GM19351 (cell line): ENCODE results near the gene OPN5.

Experiments
- ATAC-seq: cut with Tn5 transposase; IDR thresholded peaks from one replicate; pipeline ENCODE4 v1.9.1; 2021; ENCODE audit warnings: mild to moderate bottlenecking, moderate library complexity; ENCODE audit not compliant: unreplicated experiment

Gene OPN5

GRCh38 chr6:47787620-47788497 lies 6.0 kb downstream of the OPN5 start:
- peak; percentile 93 for ATAC-seq

DNA sequence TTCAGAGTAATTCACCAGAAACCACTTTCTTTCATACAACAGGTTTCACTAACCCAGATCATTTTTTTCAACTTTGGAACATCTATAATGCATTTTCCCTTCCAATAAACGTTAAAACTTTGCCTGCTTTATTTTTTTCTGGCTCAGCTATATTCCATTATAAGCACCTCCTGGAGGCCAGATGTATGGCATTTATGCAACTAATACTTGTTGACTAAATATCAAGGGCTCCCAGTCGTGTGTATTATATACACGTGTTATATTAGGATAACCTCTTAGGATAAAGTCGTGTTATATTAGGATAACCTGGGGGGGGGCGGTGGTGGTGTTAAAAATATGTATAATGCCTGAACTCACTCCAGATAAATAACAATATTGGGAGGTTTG lies 6.7 kb downstream of the OPN5 start:
- no peak for ATAC-seq

DNA sequence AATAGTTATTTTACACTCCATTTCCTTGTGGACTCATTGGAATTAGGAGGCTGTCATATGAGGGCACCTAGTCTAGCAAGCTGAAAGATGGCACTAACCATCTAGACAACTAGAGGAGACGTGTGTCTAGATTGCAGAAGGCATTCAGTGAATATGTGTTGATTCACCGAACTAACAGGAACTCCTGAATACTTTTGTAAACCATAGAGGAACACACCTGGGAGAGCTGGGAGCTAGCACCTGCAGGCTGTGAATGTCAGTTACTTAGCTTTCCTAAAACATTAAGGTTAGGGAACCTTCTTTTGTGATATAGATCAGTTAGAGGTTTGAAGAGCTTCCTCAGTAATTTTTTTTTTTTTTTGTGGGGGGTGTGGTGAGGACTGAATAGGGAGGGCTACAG lies 7.7 kb downstream of the OPN5 start:
- ATAC-seq: no peak

DNA sequence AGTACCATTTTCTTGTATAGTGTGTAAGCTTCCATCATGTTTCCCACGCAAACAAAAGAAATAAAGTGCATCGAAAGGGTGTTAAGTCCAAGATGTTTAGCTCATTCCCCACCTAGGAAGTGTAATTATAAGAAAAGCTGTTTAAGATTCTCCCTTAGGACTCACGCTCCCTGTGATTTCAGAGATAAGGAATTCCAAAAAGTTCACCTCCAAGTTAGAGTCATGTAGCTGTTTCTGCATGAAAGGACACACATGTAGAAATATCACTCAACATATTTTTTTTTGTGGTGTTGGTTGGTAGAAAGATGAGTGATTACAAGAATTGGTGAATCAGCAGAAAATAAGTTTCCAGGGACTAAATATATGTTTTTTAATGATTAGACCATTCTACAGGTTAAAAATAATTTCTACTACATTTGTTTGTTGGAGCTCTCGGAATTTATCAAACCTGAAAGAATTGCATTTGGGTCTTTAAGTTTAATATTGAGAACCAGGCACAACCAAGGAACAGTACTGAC lies 10.4 kb downstream of the OPN5 start:
- no peak for ATAC-seq

- ATAC-seq: no peak
Measured at GRCh38 chr6:47794577-47795135, 12.8 kb downstream of the OPN5 start.

GRCh38 chr6:47801984-47802383 lies 20.2 kb downstream of the OPN5 start:
- no peak for ATAC-seq

GRCh38 chr6:47804821-47805220 lies 23.0 kb downstream of the OPN5 start:
- ATAC-seq: no peak

GRCh38 chr6:47809873-47810272 lies 28.0 kb downstream of the OPN5 start:
- no peak for ATAC-seq

DNA sequence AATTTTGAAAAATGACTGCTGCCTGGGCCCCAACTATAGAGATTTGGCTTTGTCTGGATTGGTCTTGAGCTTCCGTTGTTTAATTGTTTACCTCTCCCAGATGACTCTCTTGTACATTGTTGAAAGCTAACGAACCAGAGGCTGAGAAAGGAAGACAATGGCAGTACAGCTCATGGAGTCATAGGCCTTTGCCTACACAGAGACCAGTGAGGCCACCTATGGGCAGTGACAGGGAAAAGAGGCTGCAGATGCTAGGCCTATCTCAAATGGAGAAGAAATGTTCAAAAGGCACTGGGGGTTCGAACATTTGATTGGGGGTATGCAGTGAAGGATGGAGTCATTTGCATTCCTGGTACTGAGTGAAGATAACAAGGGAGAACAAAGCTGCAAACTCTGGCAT lies 29.1 kb downstream of the OPN5 start:
- no peak for ATAC-seq

- no peak for ATAC-seq
Measured at GRCh38 chr6:47811443-47811842, 29.6 kb downstream of the OPN5 start.

DNA sequence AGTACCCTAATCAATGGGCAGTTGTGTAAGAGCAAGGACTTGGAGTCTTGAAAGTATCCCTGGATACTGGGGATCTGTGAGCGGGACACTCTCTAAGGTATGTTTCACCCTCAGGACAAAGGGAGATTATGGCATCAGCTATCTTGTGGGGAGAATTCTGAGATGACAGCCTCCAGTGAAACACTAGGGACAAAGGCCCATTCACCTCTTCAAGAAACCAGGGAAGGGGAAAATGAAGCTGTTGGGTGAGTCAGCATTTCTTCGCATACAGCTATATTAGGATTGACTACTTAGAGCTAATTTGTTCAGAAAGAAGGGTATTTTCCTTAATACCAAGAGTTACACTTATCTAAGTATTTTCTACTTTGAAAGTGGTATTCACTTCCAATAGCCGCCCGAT lies 35.9 kb downstream of the OPN5 start:
- no peak for ATAC-seq

DNA sequence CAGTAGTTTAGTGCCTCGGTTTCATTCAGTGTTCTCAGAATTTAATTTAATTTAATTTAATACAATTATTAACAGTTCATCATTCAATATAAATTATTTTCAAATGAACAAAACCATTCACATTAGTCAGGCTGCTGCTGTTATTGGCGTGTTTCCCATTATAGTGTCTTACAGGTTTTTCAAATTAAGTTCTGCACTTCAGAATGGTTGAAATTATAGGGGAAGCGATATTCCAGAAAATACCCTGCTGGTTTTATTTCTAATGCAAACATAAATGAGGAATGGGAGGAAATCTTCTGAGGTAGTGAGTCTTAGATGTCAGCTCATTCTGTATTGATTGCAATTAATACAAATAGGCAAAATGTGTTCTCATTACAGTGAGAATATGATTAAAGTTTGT lies 37.6 kb downstream of the OPN5 start:
- ATAC-seq: no peak

DNA sequence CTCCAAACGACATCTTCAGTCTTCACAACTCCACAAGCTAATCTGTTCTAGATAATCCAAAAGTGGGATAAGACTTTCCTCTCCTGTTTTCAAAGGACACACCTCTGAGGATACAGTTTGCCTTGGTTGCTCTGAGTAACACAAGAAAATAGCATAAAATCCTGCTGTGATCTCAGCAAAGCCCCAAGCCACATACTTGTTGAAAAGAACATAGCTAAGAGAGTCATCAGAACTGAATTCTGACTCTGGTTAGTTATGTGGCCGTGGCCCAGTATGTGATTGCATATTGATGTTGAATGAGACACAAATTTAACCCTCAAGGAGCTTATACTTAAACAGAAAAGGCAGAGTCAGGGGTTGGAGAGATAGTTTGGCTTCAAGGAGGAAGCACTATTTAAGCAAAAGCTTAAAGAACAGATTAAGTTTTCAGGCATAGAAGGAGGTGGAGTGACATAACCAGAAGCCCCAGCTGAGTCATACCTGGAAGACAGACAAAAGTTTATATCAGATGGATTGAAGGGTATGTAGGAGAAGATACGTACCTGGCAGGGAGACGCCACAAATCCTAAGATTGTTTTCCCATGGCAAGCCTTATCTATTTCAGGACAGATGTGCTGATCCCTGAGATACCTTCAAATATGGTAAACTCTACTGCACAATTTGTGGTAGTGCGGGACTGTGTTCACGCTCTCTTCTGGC lies 41.2 kb downstream of the OPN5 start:
- no peak for ATAC-seq

GRCh38 chr6:47832386-47833100 lies 50.7 kb downstream of the OPN5 start:
- ATAC-seq: no peak

GRCh38 chr6:47834196-47834595 lies 52.4 kb downstream of the OPN5 start:
- no peak for ATAC-seq

GRCh38 chr6:47836046-47836445 lies 54.2 kb downstream of the OPN5 start:
- ATAC-seq: peak; percentile 46

DNA sequence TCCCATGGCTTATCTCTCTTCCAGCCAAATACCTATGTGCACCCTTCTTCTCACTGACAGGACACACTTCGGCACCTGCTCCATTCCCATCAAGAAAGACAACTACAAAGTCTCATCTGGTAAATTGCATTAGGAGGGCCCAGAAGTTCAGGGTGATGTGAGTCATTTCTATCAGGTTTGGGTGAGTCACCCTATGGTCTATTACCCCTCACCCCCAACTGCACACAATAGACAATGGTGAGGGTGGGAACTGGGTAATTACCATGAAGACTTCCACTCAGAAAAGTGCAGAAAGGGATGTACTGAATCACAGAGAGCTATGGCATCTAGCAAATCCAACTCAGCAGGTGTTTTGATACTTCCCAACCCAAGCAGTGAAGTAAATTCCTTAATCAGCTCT lies 54.8 kb downstream of the OPN5 start:
- ATAC-seq: peak; percentile 42

DNA sequence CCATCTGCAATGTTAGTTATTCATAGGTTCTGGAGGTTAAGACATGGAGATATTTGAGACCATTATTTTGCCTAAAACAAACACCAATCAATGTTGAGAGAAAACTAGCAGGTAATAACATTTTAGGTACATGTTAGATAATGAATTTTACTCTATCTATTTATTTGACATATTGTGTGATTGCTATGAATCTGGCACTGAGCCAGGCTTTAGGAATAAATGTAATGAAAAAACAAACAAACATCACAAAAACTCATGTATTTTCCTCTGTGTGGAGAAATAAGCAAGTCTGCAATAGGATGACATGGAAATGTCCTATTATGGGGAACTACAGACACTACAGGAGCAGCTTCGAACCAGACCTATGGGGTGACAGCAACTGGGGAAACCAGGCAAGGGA lies 57.8 kb downstream of the OPN5 start:
- no peak for ATAC-seq

DNA sequence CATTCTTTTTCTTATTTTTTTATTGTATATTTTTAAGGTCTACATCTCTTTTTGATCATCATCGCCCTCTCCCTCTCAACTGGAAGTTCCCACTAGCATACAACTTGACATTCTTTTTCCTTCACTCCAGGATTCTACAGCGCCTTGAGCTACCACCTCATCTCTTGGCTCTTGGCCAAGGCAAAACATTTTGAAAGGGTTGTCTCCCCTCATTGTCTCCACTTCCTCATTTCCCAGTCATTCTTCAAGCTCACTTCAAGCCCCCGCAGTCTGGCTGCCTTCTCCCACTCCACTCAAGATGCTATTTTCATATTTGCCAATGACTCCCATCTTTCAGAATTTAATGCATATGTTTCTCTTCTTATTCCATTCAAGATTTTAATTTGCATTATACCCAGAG lies 63.0 kb downstream of the OPN5 start:
- ATAC-seq: no peak

DNA sequence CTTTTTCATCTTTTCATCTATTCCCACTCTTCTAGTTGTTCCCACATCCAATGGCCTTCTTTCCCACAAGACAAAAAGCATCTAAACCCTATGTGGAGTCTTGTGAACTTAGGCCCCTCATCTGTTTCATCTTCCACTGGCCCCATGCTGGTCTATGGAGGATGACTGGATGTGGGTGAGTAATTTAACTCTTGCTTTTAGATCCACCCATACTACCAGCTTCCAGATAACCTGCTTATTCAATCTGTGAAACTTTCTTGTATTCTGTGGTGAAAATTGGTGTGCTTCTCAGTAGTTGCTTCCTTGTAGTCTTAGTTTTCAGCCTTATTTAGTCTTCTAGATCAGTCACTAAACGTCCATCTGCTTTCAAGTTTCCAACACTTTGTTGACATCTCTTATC lies 64.9 kb downstream of the OPN5 start:
- ATAC-seq: no peak

- no peak for ATAC-seq
Measured at GRCh38 chr6:47851091-47851490, 69.3 kb downstream of the OPN5 start.
